Occipital lobe (tissue), 2 donors: ENCODE data around the gene JARID2. TPM values are rescaled to one million over a fixed set of nuclear protein-coding genes. Genes with fewer than 3 reads are reported as not detected.

ENCODE experiments used
- DNase-seq: peaks from one replicate; lab custom pipeline; 2025; lab: John Stamatoyannopoulos, UW
- total RNA-seq: library from RNA; depleted of rRNA; stranded (reverse); fragments of >200 nt; gene quantifications from one replicate; pipeline ENCODE4 v1.2.3, GENCODE V29; 2014

JARID2 gene
- total RNA-seq, 1 donor from 2014 or later, result 18.6 TPM

DNA sequence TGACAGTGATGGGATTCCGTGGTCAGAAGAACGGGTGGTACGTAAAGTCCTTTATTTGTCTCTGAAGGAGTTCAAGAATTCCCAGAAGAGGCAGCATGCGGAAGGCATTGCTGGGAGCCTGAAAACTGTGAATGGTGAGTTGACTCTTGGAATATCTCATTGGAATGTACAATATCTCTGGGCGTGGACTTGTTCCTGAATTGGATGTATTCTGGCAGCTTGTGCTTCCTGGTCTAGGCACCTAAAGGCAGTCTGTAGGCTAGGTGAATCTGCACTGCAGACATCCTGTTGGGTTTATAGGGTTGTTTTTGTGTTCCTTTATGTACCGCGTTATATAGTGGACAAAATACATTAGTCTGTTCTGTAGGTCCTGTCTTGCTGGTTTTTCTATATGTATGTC, 128.2 kb downstream of the JARID2 start:
- no peak for DNase-seq

DNA sequence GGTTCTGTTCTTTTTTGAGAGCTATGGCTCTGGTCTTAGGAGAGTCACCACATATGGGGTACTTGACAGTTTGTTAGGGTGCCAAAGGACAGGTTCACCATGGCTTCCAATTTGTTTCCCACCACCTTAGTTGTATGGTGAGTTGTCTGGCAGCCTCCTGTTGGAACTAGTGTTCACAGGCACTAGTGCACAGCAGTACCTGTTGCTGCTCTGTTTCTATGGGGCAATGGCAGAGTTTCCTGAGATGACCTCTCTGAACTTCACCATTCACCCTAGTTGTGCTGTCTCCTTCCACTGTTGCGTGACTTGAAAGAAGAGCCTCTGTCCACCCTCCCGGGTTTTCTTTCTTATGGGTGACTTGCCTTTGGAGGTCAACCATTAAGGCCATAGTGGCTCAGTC, 129.1 kb downstream of the JARID2 start:
- DNase-seq, result no peak

DNA sequence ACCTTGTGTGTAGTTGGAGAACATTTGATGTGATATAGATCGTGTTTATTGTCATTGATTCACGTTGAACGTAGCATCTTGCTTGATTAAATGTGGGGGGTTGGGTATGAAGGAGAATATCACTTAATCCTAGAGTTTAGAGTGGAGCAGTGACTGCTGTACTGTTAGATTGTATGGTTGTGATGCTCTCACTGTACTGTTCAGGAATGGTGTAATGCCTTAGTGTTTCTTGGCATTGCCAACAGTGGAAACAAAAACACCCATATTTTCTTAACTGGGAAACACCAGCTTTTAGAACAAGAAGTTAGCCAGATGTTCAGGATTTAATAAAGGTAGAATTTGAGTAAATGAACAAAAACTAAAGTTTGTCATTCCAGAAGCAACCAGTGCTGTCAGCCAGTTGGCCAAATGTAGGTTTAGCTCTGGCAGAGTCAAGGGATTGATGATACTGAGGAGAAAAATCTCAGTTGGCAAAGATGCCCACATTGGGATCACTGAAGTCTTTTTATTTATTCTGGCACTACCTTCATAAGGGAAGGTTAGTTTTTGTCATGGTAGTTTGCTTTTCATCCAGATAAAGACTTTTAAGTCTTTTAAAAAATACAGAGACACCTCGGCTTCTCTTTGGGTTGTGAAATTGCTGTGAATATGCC, 129.9 kb downstream of the JARID2 start:
- no peak for DNase-seq

DNA sequence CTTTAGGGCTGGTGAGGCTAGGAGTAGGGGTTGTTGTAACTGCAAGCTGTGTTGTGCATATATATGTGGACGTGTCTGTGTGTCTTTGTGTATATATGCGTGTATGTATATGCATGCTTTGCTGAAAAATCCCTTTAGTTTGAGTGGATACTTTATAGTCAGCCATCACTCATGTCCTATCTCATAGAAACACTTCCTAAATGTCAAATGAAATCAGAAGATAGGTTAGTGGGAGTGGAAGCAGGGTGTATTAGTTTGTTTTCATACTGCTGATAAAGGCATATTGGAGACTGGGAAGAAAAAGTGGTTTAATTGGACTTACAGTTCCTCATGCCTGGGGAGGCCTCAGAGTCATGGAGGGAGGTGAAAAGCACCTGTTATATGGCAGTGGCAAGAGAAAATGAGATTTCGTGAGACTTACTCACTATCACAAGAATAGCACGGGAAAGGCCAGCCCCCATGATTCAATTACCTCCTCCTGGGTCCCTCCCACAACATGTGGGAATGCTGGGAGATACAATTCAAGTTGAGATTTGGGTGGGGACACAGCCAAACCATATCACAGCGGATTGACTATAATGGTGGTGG, 131.1 kb downstream of the JARID2 start:
- no peak for DNase-seq

DNA sequence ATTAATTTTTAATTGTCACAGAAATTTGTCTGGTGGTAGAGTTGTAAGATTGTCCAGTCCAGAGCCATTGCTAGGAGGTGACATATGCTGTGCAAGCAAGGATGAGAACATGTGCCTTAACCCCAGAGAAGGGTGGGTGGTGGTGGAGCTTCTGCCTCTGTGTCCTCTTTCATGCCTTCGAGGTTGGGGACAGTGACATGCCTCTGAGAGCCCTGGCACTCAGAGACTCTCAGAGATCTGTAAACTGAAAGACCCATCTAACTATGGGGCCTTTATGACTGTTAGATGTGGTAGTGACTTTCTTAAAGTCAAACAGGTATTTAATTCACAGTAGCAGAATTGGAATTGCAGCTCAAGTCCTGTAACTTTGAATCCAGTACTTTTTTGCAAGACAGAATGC, 132.4 kb downstream of the JARID2 start:
- DNase-seq, result no peak

DNA sequence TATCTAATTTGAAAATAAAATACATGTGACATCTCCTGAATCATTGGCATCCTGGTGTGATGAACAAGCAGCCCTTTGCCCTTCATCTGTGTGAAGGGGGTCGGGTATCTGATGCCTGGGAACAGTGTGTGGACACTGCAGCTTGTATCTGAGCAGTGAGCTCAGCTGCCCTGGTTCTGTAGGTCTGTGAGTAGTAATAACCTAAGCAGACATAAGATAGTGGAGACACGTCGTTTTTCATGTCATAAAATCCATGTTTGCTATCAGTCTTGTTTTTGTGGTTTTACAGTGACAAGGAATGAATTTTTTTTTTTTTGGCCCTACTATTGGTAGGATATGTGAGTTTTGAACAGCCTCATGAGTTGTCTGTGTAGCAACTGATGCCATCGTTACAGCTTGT, 133.0 kb downstream of the JARID2 start:
- no peak for DNase-seq

- DNase-seq, result no peak
Observed at GRCh38 chr6:15380351-15380750, 134.5 kb downstream of the JARID2 start.

DNA sequence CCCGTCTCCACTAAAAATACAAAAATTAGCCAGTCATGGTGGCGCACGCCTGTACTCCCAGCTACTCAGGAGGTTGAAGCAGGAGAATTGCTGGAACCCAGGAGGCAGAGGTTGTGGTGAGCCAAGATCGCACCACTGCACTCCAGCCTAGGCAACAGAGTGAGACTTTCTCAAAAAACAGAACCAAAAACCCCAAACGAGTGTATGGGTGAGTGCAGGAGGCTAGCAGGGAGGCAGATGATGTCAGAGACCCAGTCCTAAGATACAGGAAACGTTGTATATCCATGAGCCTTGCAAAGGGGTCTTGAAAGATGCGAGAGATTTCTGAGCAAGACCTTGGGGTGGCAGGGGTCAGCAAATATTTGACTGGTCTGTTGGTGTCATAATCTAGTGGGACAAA, 136.2 kb downstream of the JARID2 start:
- DNase-seq, result no peak

DNA sequence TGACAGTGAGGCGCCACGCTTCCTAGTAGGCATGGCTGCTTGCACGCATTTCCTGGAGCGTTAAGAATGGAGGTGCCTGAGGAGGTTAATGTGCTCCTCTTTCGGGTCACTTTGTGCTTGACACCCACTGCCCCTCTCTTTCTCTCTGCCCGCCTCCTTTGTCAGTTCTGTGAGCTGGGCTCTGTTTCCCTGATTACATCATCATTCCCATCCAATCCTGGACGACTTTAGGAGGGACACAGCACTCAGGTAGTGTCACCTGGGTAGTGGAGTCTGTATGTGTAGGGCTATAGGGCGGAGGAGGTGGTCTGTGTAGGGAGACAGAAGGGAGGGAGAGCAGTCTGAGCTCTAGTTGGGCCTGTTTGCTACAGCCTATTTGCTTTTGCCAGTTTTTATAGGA, 136.8 kb downstream of the JARID2 start:
- no peak for DNase-seq

GRCh38 chr6:15384901-15385300, 139.0 kb downstream of the JARID2 start:
- no peak for DNase-seq

DNA sequence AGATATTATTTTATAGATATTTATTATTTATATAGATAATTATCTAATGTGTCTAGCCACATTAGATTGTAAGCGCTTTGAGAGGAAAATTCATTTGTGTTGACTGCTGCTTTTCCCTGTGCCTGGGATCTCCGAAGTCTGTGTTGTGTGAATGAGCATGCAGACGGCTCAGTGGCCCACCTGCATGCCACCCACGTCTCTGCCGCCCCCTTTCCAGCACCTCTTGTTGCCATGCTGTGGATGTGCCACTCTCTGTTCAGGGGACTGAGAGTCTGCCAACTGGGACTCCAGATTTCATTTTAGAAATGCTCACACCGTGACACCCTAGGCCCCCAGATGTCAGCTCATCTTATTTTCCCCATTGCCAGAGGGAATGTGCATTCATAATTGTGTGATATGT, 139.7 kb downstream of the JARID2 start:
- no peak for DNase-seq

- DNase-seq, result no peak
Observed at GRCh38 chr6:15386110-15386755, 140.4 kb downstream of the JARID2 start.

GRCh38 chr6:15386756-15387112, 140.9 kb downstream of the JARID2 start:
- no peak for DNase-seq

DNA sequence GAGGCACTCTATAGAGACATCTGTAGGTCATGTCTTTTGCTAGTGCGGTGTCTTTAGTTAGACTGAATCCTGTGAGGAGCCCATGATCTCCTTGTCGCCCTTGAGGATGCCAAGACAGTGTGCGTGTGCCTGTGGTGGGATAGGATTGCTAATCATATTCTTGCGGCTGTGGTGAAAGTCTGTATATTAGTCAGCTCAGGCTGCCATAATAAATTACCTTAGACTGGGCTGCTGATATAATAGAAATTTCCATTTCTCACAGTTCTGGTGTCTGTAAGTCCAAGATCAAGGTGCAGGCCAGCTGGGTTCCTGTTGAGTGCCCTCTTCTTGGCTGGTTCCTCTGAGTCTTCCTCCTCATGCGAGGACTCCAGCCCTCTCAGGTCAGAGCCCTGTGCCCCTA, 141.2 kb downstream of the JARID2 start:
- DNase-seq, result no peak

DNA sequence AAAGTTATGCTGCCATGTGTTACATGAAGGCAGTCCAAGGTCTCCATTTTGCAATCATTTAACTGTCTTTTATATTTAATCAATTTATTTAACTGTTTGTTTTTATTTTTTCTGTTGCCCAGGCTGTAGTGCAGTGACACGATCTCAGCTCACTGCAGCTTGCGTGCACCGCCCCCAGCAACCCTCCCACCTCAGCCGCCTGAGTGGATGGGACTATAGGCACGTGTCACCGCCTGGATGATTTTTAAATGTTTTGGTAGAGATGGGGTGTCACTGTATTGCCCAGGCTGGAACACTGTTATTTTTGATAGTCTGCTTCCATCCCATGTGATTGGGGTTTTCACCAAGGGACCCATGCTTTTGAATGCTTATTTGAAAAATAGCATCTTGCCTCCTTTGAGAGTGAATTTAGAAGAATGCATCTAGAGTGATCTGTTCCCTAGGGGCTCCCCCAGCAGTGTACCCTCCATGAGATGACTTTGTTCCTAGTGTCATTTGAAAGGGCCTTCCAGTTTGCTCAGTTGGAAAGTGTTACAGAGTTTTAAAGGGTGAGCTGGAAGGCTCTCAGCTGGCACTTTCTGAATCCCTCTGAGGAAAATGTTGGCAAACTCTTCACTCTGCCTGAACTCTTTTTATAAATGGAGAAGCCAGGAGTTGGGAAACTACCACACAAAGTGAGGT, 143.4 kb downstream of the JARID2 start:
- no peak for DNase-seq

- DNase-seq, result no peak
Observed at GRCh38 chr6:15389765-15390723, 144.2 kb downstream of the JARID2 start.

DNA sequence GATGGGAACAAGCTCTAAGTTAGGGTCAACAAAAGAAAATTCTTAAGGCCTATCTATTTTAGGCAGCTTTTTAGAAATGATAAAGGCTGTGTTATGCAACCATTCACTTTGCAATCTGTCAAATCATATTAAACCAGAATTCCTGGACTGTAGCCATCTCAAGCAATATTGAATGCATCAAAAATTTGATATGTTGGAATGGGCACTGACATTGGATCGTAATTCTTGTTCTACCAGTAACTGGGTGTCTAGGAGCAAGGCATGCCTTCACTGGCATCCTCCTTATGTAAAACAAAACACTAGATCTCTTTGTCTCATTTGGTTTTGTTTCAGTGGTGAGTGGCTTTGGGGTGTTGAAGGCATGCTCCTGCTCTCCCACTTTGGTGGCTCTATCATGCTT, 145.6 kb downstream of the JARID2 start:
- DNase-seq, result no peak

DNA sequence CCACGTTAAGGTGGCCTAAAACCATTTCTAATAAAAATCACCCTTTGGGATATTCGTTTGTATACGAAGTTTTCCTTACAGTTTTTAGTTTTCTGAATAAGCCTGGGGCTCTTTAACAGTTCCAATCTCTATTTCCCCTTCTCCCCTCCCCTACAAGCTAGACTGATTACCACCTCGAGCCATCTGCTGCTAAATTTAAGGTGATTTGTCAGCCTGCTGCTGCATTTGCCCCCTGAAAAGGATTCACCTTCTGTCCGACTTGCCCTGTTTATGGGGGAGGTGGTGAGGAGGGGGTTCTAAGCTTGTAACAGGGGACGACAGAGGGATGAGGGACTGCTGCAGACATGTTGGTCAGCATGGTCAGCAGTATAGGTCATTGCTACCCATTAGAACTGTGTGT, 146.3 kb downstream of the JARID2 start:
- DNase-seq, result no peak

- DNase-seq, result no peak
Observed at GRCh38 chr6:15393605-15394004, 147.7 kb downstream of the JARID2 start.

DNA sequence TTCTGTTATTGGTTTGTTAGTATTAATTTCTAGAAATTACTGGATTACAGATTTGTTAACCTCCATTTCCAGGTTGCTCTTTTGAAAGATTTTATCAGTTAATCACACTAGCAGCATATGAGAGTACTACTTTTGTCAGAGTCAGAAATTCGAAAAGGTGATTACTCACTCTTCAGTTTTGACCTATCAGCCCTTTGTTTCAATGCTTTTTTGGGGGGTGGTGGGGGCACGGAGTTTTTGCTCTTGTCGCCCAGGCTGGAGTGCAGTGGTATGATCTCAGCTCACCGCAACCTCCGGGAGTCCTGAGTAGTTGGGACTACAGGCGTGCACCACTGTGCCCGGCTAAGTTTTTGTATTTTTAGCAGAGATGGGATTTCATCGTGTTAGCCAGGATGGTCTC, 149.2 kb downstream of the JARID2 start:
- DNase-seq, result no peak

- no peak for DNase-seq
Observed at GRCh38 chr6:15396808-15397207, 150.9 kb downstream of the JARID2 start.
